ENCODE results near the gene LRRC56. TPM values are rescaled to one million over a fixed set of nuclear protein-coding genes. Genes with fewer than 3 reads are reported as not detected.

The LRRC56 gene
- total RNA-seq, 1 donor from 2014 or later = 2.7 TPM

DNA sequence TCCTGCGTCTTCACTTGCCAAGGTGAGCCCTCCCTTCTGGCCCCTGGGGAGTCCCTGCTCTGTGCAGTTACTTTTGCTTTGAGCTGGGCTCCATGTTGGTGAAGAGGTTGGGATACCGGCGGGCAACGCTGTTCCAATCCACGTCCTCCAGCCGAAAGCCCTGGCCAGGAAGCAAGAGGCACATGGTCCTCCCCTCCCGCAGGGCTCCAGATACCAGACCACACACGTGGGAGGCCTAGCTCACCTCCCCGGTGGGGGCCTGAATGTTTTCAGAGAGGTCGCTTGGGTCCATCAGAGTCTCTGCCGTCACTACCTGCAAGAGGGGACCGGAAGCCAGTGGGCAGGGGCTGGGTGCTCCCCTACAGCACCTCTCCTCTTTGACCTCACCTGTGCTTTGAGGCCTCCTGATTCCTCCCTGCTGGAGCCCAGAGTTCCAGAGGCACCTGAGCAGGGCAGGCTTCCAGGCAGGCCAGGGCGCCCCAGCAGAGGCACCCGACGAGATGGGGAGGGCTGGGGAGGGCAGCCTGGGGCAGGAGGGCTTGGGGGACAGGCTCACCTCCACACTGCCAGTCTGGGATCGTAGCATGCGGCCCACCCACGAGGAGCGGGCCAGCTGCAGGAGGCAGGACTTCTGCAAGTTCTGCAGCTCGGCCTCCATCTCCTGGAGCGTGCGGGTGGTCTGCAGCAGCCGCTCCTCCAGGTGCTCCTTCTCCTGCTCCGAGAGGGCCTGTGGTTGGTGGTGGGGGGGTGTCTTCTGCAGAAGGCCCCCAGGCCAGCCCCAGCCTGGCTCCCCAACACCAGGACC, 20.2 kb downstream of the LRRC56 start:
- DNase-seq (ENCODE audit: low spot score) = no peak
- Mint-ChIP-seq H3K4me1 (ENCODE audit: low read depth) (peaks cover 12% of the 10 kb centered on the region), H3K9me3 (ENCODE audit: low read depth) (no peaks in the 10 kb centered on the region), H3K27ac (ENCODE audit: unreplicated experiment) (no peak overlapping the region), H3K27me3 (ENCODE audit: low read depth) (peaks cover 8% of the 10 kb centered on the region), H3K36me3 (ENCODE audit: low read depth) (peaks cover 3% of the 10 kb centered on the region), H3K4me3 (ENCODE audit: unreplicated experiment) (no peak overlapping the region)
- TF ChIP-seq, protein P1, sequence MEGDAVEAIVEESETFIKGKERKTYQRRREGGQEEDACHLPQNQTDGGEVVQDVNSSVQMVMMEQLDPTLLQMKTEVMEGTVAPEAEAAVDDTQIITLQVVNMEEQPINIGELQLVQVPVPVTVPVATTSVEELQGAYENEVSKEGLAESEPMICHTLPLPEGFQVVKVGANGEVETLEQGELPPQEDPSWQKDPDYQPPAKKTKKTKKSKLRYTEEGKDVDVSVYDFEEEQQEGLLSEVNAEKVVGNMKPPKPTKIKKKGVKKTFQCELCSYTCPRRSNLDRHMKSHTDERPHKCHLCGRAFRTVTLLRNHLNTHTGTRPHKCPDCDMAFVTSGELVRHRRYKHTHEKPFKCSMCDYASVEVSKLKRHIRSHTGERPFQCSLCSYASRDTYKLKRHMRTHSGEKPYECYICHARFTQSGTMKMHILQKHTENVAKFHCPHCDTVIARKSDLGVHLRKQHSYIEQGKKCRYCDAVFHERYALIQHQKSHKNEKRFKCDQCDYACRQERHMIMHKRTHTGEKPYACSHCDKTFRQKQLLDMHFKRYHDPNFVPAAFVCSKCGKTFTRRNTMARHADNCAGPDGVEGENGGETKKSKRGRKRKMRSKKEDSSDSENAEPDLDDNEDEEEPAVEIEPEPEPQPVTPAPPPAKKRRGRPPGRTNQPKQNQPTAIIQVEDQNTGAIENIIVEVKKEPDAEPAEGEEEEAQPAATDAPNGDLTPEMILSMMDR (IDR thresholded peaks at IDR 0.05) = no peak

DNA sequence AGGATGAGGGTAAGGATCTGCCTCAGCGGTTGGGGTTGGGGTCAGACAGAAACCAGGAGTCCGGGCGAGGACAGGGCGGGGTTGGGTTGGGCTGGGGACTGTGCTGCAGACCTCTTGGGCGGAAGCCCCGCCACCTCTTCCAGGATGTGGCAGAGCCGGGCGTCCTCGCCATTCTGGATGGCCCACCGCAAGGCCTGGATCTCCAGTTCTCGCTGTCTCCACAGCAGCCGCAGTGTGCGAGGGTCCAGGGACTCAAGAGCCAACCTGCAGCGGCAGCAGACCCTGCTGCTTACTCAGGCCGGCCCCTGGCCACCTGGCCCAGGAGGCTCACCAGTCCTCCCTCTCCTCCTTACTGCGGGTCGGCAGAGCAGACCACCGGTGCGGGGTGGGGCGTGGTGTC, 21.2 kb downstream of the LRRC56 start:
- TF ChIP-seq, protein P1 (IDR thresholded peaks at IDR 0.05) = no peak

DNA sequence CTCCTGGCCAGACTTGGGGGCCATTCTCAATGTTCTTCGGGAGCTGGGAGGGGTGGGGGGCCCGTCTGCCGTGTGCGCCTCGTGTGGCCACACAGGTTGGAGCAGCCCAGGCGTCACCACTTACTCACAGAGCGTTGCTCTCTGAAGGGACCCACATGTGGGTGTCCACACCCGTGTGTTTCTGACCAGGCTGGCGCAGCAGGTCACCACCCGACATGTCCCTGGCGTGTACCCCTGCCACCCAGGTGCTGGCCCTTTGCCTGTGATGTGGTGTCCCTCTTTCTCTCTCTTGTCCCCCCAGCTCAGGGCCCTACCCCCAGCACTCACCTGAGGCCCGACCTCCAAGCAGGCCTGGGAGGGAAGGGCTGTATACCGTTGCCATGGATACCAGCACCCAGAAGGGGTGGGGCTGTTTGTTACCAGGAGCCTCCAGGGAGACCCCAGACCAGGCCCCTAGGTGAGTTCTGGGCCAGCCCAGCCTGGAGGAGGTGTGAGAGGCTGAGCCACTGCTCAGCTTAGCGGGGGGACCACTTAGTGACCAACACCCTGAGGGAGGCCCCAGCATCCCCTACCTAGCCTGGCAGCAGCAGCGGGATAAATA, 21.8 kb downstream of the LRRC56 start:
- H3K4me1 Mint-ChIP-seq (ENCODE audit: low read depth) = peaks cover 12% of the 10 kb centered on the region
- DNase-seq (ENCODE audit: low spot score) = no peak
- no peak overlapping the region for H3K27ac Mint-ChIP-seq (ENCODE audit: unreplicated experiment)
- no peaks in the 10 kb centered on the region for H3K36me3 Mint-ChIP-seq (ENCODE audit: low read depth)
- TF ChIP-seq, protein P1 (IDR thresholded peaks at IDR 0.05) = no peak
- no peaks in the 10 kb centered on the region for H3K9me3 Mint-ChIP-seq (ENCODE audit: low read depth)
- H3K27me3 Mint-ChIP-seq (ENCODE audit: low read depth) = peaks cover 8% of the 10 kb centered on the region
- no peak overlapping the region for H3K4me3 Mint-ChIP-seq (ENCODE audit: unreplicated experiment)

More for the DNA sequence above, 21.2 kb downstream of the LRRC56 start:
- no peak overlapping the region for H3K27ac Mint-ChIP-seq (ENCODE audit: unreplicated experiment)
- no peaks in the 10 kb centered on the region for H3K36me3 Mint-ChIP-seq (ENCODE audit: low read depth)
- H3K27me3 Mint-ChIP-seq (ENCODE audit: low read depth) = peaks cover 8% of the 10 kb centered on the region
- H3K9me3 Mint-ChIP-seq (ENCODE audit: low read depth) = no peaks in the 10 kb centered on the region
- peaks cover 12% of the 10 kb centered on the region for H3K4me1 Mint-ChIP-seq (ENCODE audit: low read depth)
- DNase-seq (ENCODE audit: low spot score) = no peak
- H3K4me3 Mint-ChIP-seq (ENCODE audit: unreplicated experiment) = no peak overlapping the region

DNA sequence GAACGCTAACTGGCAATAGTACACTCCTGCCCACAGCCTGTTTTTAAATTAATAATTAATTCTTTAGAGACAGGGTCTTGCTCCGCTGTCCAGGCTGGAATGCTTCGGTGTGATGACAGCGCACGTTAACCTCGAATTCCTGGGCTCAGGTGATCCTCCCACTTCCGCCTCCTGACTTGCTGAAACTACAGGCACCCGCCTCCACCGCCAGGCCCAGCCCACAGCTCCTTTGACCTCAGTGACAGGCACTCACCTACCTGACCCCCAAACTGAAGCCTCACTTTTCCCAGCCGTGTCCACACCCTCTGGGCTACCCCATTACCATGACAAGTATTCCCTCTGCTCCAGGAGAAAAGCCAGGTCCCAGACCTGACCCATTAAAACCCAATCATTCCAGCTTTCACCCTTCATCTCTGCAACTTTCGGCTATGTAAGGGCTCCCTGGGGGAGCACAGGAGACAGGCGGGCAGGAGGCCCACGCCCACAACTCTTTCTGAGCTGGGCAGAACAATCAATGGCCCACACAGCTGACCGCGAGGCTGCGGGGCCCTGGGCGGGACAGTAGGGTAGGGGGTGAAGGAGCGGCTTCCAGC, 22.5 kb downstream of the LRRC56 start:
- no peaks in the 10 kb centered on the region for H3K9me3 Mint-ChIP-seq (ENCODE audit: low read depth)
- no peak for DNase-seq (ENCODE audit: low spot score)
- peaks cover 12% of the 10 kb centered on the region for H3K4me1 Mint-ChIP-seq (ENCODE audit: low read depth)
- H3K4me3 Mint-ChIP-seq (ENCODE audit: unreplicated experiment) = peak overlapping the region; percentile 58
- H3K36me3 Mint-ChIP-seq (ENCODE audit: low read depth) = no peaks in the 10 kb centered on the region
- no peak overlapping the region for H3K27ac Mint-ChIP-seq (ENCODE audit: unreplicated experiment)
- TF ChIP-seq, protein P1 (IDR thresholded peaks at IDR 0.05) = no peak
- H3K27me3 Mint-ChIP-seq (ENCODE audit: low read depth) = peaks cover 8% of the 10 kb centered on the region

DNA sequence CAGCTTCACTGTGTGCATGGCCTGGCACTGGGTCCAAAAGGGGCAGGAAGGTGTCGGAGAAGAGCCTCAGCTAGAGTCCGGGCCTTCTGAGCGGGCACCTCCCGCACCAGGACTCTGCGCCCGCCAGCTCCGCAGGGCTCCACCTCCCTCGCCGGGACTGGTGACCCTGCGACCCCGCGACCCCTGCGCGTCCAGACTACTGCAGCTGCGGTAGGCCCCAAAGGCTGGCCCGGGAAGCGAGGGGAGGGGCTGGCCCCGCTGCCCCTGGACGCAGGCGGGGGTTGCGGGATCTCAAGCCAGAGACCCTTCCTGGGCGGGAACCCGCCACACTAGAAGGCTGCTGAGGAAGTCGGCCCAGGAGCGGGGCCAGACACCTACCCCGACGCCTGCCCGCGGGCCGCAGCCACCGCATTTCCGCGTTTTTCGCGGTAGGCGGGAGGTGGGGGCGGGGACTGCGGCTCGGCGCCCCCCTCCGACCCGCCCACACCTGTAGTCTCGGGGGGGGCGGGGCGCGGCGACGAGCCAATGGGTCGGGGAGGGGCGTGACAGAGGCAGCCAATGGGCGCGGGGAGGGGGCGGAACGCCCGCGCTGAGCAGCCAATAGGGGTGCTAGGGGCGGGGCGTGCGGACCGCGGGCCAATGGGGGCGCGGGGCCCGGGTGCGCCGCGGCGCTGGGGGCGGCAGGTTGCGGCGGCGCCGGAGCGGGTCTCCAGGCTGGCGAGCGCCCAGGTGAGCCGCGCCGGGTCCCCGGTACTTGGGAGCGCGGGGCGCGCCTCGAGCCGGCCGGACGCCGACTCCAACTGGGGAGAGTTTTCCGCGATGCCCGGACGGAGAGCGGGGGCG, 23.2 kb downstream of the LRRC56 start, which contains the start of the genes LMNTD2 and RASSF7:
LMNTD2 (minus strand) TSS at position 434 of the 843 bp plus-strand sequence; CDS start at position 412, 22 bp downstream.
RASSF7 (plus strand) TSS at position 666 of the 843 bp plus-strand sequence. CDS start 799 bp downstream, outside the sequence.
- Mint-ChIP-seq H3K9me3 (ENCODE audit: low read depth) (no peaks in the 10 kb centered on the region), H3K36me3 (ENCODE audit: low read depth) (no peaks in the 10 kb centered on the region), H3K4me3 (ENCODE audit: unreplicated experiment) (peak within 1 kb of the TSS; percentile 85), H3K27ac (ENCODE audit: unreplicated experiment) (no peak within 1 kb of the TSS), H3K4me1 (ENCODE audit: low read depth) (peaks cover 12% of the 10 kb centered on the region), H3K27me3 (ENCODE audit: low read depth) (peaks cover 8% of the 10 kb centered on the region)
- DNase-seq (ENCODE audit: low spot score) = no peak
- TF ChIP-seq, protein P1 (IDR thresholded peaks at IDR 0.05) = no peak

Data from chondrocyte (in vitro differentiated cells).